IMR-90 (cell line): ENCODE measurements around the gene CEMIP2. TPM values are rescaled to one million over a fixed set of nuclear protein-coding genes. Genes with fewer than 3 reads are reported as not detected.

Source experiments
- ATAC-seq: fragments of 200-7000 bp; cut with Tn5 transposase; 2 replicates; pipeline ENCODE4 v1.9.1; 2020; ENCODE audit warnings: low read depth, mild to moderate bottlenecking, moderate library complexity
- BruUV-seq: library from RNA; stranded (reverse); fragments of 400-500 nt; replicated peaks from 2 replicates; lab custom pipeline; 2021; lab: Mats Ljungman, UMichigan
- CTCF ChIA-PET: fragments of 300-600 bp; formaldehyde crosslinking; extraction: SDS; loops from one replicate; lab custom pipeline; 2021; ENCODE audit warnings: antibody characterized with exemption; lab: Yijun Ruan, JAX
- POLR2A ChIA-PET: fragments of 300-600 bp; sonication (Branson Sonifier 250); formaldehyde crosslinking; loops from one replicate; lab custom pipeline; 2022; ENCODE audit warnings: antibody characterized with exemption; ENCODE audit not compliant: unreplicated experiment; lab: Charles Lee
- DNase-seq: peaks from one replicate; pipeline ENCODE4 v3.0.0; 2013
- H2AFZ ChIP-seq: replicated peaks from 2 replicates; pipeline ENCODE3; 2013; ENCODE audit warnings: low read length, mild to moderate bottlenecking; ENCODE audit not compliant: poor library complexity
- H2AK5ac ChIP-seq: 2 replicates; pipeline ENCODE4 v1.6.1; 2013; ENCODE audit warnings: low read depth, low read length, inconsistent platforms
- H2AK9ac ChIP-seq: replicated peaks from 2 replicates; pipeline ENCODE3; 2013; ENCODE audit warnings: mild to moderate bottlenecking, low read depth, low read length, moderate library complexity; ENCODE audit not compliant: poor library complexity
- H2BK120ac ChIP-seq: 2 replicates; pipeline ENCODE4 v1.6.1; 2013; ENCODE audit warnings: low read depth, low read length, inconsistent platforms
- H2BK15ac ChIP-seq: 3 replicates; pipeline ENCODE4 v1.6.1; 2013; ENCODE audit warnings: low read depth, low read length, inconsistent platforms
- H2BK20ac ChIP-seq: 2 replicates; pipeline ENCODE4 v1.6.1; 2013; ENCODE audit warnings: low read depth, mild to moderate bottlenecking, inconsistent platforms, low read length, moderate library complexity
- H2BK5ac ChIP-seq: 2 replicates; pipeline ENCODE4 v1.6.1; 2013; ENCODE audit warnings: mild to moderate bottlenecking, low read depth, low read length, inconsistent platforms; ENCODE audit not compliant: poor library complexity, severe bottlenecking
- H3K14ac ChIP-seq: replicated peaks from 2 replicates; pipeline ENCODE4 v1.6.1; 2013; ENCODE audit warnings: low read depth, low read length, inconsistent platforms
- H3K18ac ChIP-seq: 2 replicates; pipeline ENCODE4 v1.6.1; 2013; ENCODE audit warnings: low read depth, low read length, control low read depth
- H3K23ac ChIP-seq: 2 replicates; pipeline ENCODE4 v1.6.1; 2013; ENCODE audit warnings: low read depth, low read length, inconsistent platforms
- H3K27ac ChIP-seq: 2 replicates; pipeline ENCODE4 v1.5.1; 2013; ENCODE audit warnings: mild to moderate bottlenecking, control low read depth, low read length; ENCODE audit not compliant: insufficient read depth
- H3K27me3 ChIP-seq: 2 replicates; pipeline ENCODE4 v1.6.1; 2013; ENCODE audit warnings: low read length; ENCODE audit not compliant: control insufficient read depth, insufficient read depth
- H3K36me3 ChIP-seq: 2 replicates; pipeline ENCODE4 v1.6.1; 2013; ENCODE audit warnings: low read length, mixed read lengths; ENCODE audit not compliant: control insufficient read depth, insufficient read depth
- H3K4ac ChIP-seq: 2 replicates; pipeline ENCODE4 v1.6.1; 2013; ENCODE audit warnings: low read depth, low read length, inconsistent platforms
- H3K4me1 ChIP-seq: 2 replicates; pipeline ENCODE4 v1.6.1; 2013; ENCODE audit warnings: low read length, mixed read lengths; ENCODE audit not compliant: control insufficient read depth, insufficient read depth
- H3K4me2 ChIP-seq: 2 replicates; pipeline ENCODE4 v1.6.1; 2013; ENCODE audit warnings: low read depth, mild to moderate bottlenecking, control low read depth, low read length, moderate library complexity
- H3K4me3 ChIP-seq: 2 replicates; pipeline ENCODE4 v1.5.1; 2013; ENCODE audit warnings: low read depth, mild to moderate bottlenecking, control low read depth, low read length, moderate library complexity; ENCODE audit not compliant: insufficient read depth
- H3K56ac ChIP-seq: 2 replicates; pipeline ENCODE4 v1.6.1; 2013; ENCODE audit warnings: low read length, inconsistent platforms; ENCODE audit not compliant: insufficient read depth; ENCODE audit errors: extremely low read depth
- H3K79me1 ChIP-seq, 2 experiments: 2 replicates each; pipeline ENCODE4 v1.6.1; 2013; ENCODE audit warnings: low read length in 2 of 2, inconsistent platforms in 1 of 2, low read depth in 1 of 2
- H3K9ac ChIP-seq: 2 replicates; pipeline ENCODE4 v1.6.1; 2013; ENCODE audit warnings: low read depth, low read length, control low read depth
- H3K9me1 ChIP-seq: 2 replicates; pipeline ENCODE4 v1.6.1; 2013; ENCODE audit warnings: low read length, inconsistent platforms; ENCODE audit not compliant: insufficient read depth
- H3K9me3 ChIP-seq: 2 replicates; pipeline ENCODE4 v1.6.1; 2013; ENCODE audit warnings: low read length; ENCODE audit not compliant: control insufficient read depth, insufficient read depth
- H4K20me1 ChIP-seq: 2 replicates; pipeline ENCODE4 v1.6.1; 2013; ENCODE audit warnings: low read length, inconsistent platforms; ENCODE audit not compliant: insufficient read depth
- H4K5ac ChIP-seq: 2 replicates; pipeline ENCODE4 v1.6.1; 2013; ENCODE audit warnings: mild to moderate bottlenecking, low read depth, low read length, control low read depth
- H4K8ac ChIP-seq, 2 experiments: 2 replicates each; pipeline ENCODE4 v1.6.1; 2013; ENCODE audit warnings: low read depth in 2 of 2, low read length in 2 of 2, control low read depth in 1 of 2, inconsistent platforms in 1 of 2
- H4K91ac ChIP-seq: 2 replicates; pipeline ENCODE4 v1.6.1; 2013; ENCODE audit warnings: low read depth, low read length, inconsistent platforms; ENCODE audit not compliant: insufficient read depth
- CEBPB ChIP-seq: IDR thresholded peaks from 2 replicates; pipeline ENCODE4 v1.6.1; 2012; ENCODE audit warnings: low read depth, low read length, improper control_type of control experiment
- CHD1 ChIP-seq: IDR thresholded peaks from 2 replicates; pipeline ENCODE4 v1.6.1; 2012; ENCODE audit warnings: low read depth, low read length, improper control_type of control experiment
- NFE2L2 ChIP-seq: fragments of 150-350 bp; IDR thresholded peaks from 2 replicates; pipeline ENCODE4 v1.6.1; 2016; ENCODE audit warnings: low read depth, mild to moderate bottlenecking, low read length
- RAD21 ChIP-seq: IDR thresholded peaks from 2 replicates; pipeline ENCODE4 v1.6.1; 2012; ENCODE audit warnings: low read length, improper control_type of control experiment
- RCOR1 ChIP-seq: IDR thresholded peaks from 2 replicates; pipeline ENCODE4 v1.6.1; 2012; ENCODE audit warnings: mild to moderate bottlenecking, low read length, improper control_type of control experiment; ENCODE audit not compliant: insufficient replicate concordance
- SMC3 ChIP-seq: fragments of 150-350 bp; IDR thresholded peaks from 2 replicates; pipeline ENCODE4 v1.6.1; 2016; ENCODE audit warnings: low read depth, mild to moderate bottlenecking, antibody characterized with exemption, low read length, moderate library complexity
- WGBS, 2 experiments: methylation state at CpG; one replicate each; pipeline versions ENCODE4 v1.1.5 to v1.1.7; 2013; ENCODE audit warnings: missing lambda C conversion rate in 2 of 2; ENCODE audit not compliant: insufficient read length in 1 of 2; ENCODE audit errors: extremely low coverage in 2 of 2; 5-methylcytosine and 5-hydroxymethylcytosine counted together
- dilution Hi-C: fragments of 300-500 bp; cut with HindIII; formaldehyde crosslinking; loops from one replicate; pipeline ENCODE4 v1.14.3; 2018; ENCODE audit warnings: low sequenced_read_pairs; ENCODE audit not compliant: unreplicated experiment
- in situ Hi-C: fragments of 300-500 bp; cut with MboI; formaldehyde crosslinking; loops from 3 replicates; pipeline ENCODE4 v1.14.3; 2019; ENCODE audit warnings: low sequenced_read_pairs, inconsistent platforms, mixed read lengths
- intact Hi-C: fragments of 100-400 bp; cut with micrococcal nuclease; formaldehyde crosslinking; loops from 2 replicates; pipeline ENCODE4 v1.10.0; 2022
- polyA plus RNA-seq, 3 experiments: library from polyadenylated mRNA; depleted of rRNA; stranded (reverse); fragments of >200 nt; gene quantifications; 2 replicates each; pipeline ENCODE4 v1.2.3, GENCODE V29; 2012; ENCODE audit warnings: low replicate concordance in 1 of 3
- total RNA-seq: library from RNA; depleted of rRNA; stranded (reverse); fragments of >200 nt; gene quantifications from 2 replicates; pipeline ENCODE4 v1.2.3, GENCODE V29; 2012

Gene CEMIP2
- total and polyA plus RNA-seq, 2 of the 4 experiments (the other 2 are of a cell fraction): 65.2 to 67.4 TPM

DNA sequence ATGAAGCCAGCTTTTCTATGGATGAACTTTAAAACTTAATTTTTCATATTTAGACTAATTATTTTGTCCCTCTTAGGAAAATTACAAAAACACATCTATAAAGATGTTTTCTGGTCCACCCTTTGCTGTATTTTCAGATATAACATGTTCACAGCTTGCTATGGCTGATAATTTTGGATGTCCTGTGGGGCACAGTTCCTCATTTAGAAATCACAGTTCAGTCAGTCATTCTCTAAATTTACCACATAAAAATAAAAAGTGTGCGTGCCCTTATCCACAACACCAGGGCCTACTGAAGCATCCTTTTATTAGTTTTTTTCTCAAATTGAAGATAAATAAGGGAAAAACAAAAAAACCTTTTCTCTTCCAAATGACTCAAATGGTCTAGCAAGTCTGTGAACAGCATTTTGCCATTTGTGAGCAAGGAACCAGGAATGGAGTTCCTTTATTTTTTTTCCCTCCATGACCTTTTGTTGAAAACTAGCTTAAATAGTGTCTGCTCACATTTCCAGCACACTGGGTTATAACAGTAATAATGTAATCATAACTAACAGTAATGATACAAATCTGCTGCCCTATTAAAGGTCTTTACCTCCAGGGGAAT, 87.1 kb downstream of the CEMIP2 start:
- no peak overlapping the region for H3K23ac ChIP-seq
- ATAC-seq: peak; percentile 12; the same call in 1 of the 2 replicates
- H3K14ac ChIP-seq: no peak overlapping the region
- H3K27ac ChIP-seq: peak overlapping the region; percentile 62; the same call in 1 of the 2 replicates
- no peak for TF ChIP-seq SMC3
- no peak for TF ChIP-seq CHD1
- TF ChIP-seq CEBPB: no peak
- no peak for TF ChIP-seq NFE2L2
- TF ChIP-seq RCOR1: no peak
- TF ChIP-seq RAD21: no peak
- CTCF ChIA-PET: interaction anchor here (0.7 to 1.6 kb wide), 2 partner anchors 41 to 136 kb away, joined by 3 to 6 read pairs; no protein-coding TSS in a partner anchor
- H2AK5ac ChIP-seq: 0 out of 2 replicates have a peak overlapping the region, but pooled peaks have one; percentile 14
- H3K9me1 ChIP-seq: peaks cover 10% of the 10 kb centered on the region
- peak overlapping the region in 1 of 2 experiments; percentile 24; a peak in 1 of 4 replicates for H4K8ac ChIP-seq
- peak overlapping the region; percentile 21; the same call in 1 of the 2 replicates for H4K5ac ChIP-seq
- H3K4me2 ChIP-seq: peak overlapping the region; percentile 49; the same call in 1 of the 2 replicates
- no peak overlapping the region; the same call in 1 of the 2 replicates for H3K4ac ChIP-seq
- H2BK5ac ChIP-seq: peak overlapping the region; percentile 84
- BruUV-seq: no TSS peak
- no peak overlapping the region for H3K4me3 ChIP-seq
- H3K79me1 ChIP-seq: peaks cover 9% of the 10 kb centered on the region in 2 experiments; a peak in 1 of 4 replicates
- no peak overlapping the region for H2AK9ac ChIP-seq
- H2BK20ac ChIP-seq: peak overlapping the region; percentile 21
- peak; percentile 44 for DNase-seq
- peaks cover 2% of the 10 kb centered on the region; the same call in 1 of the 2 replicates for H3K36me3 ChIP-seq
- peaks cover 3% of the 10 kb centered on the region; the same call in 1 of the 2 replicates for H4K20me1 ChIP-seq
- POLR2A ChIA-PET: no interaction called here
- H3K4me1 ChIP-seq: peaks cover 20% of the 10 kb centered on the region
- intact Hi-C loops: loop anchor here (2.0 to 5.0 kb wide), 2 partner anchors 76 to 231 kb away; partner anchors contain the start of genes ABHD17B and C9orf85
- H4K91ac ChIP-seq: peak overlapping the region; percentile 43; the same call in 1 of the 2 replicates
- H3K27me3 ChIP-seq: no peaks in the 10 kb centered on the region
- no peak overlapping the region for H2AFZ ChIP-seq
- dilution Hi-C loops: no loop called here
- peak overlapping the region; percentile 39 for H2BK120ac ChIP-seq
- in situ Hi-C loops: no loop called here
- no peaks in the 10 kb centered on the region for H3K9me3 ChIP-seq
- no peak overlapping the region for H2BK15ac ChIP-seq
- 0 out of 2 replicates have a peak overlapping the region, but pooled peaks have one; percentile 37 for H3K56ac ChIP-seq
- no peak overlapping the region for H3K9ac ChIP-seq
- peak overlapping the region; percentile 54; the same call in 1 of the 2 replicates for H3K18ac ChIP-seq
- no CpG with 5 or more reads among the region's 1 CpG for WGBS, 2 experiments
